B cell (primary cell): ENCODE measurements around the gene LRP2. TPM values are rescaled to one million over a fixed set of nuclear protein-coding genes. Genes with fewer than 3 reads are reported as not detected.

Experiments
- ATAC-seq: fragments of 200-7000 bp; cut with Tn5 transposase; one replicate; pipeline ENCODE4 v1.10.0; 2021; ENCODE audit warnings: low read depth, mild to moderate bottlenecking, moderate number of reproducible peaks, moderate library complexity
- CTCF ChIA-PET: fragments of 350-600 bp; sonication (Branson Sonifier 250); formaldehyde crosslinking; loops from one replicate; lab custom pipeline; 2021; ENCODE audit warnings: antibody characterized with exemption, inconsistent platforms; lab: Charles Lee
- POLR2A ChIA-PET: fragments of 350-600 bp; sonication (Branson Sonifier 250); formaldehyde crosslinking; loops from one replicate; lab custom pipeline; 2021; ENCODE audit warnings: antibody characterized with exemption; lab: Charles Lee
- DNase-seq: peaks from one replicate; pipeline ENCODE4 v3.0.0; 2013
- H2AFZ ChIP-seq: 2 replicates; pipeline ENCODE4 v1.6.1; 2012; ENCODE audit warnings: mild to moderate bottlenecking, low read depth, low read length; ENCODE audit not compliant: insufficient read depth, poor library complexity, severe bottlenecking
- H3K27ac ChIP-seq, 2 donors: 1 replicate in 1 of 2; 2 replicates in 1 of 2; pipeline ENCODE4 v1.5.1; 2012 to 2013; ENCODE audit warnings: low read length in 2 of 2, mild to moderate bottlenecking in 2 of 2, moderate library complexity in 1 of 2
- H3K27me3 ChIP-seq, 4 experiments: fragments of 200-600 bp in 1 of 4; sonication (generic) in 1 of 4; replicated peaks in 1 of 4; 1 replicate in 2 of 4; 2 replicates in 2 of 4; pipeline versions ENCODE4 v1.6.1 to v1.7.0; 2013 to 2016; ENCODE audit warnings: low read length in 3 of 4, mild to moderate bottlenecking in 2 of 4, mixed read lengths in 1 of 4, moderate library complexity in 1 of 4; ENCODE audit not compliant: insufficient read depth in 4 of 4, control insufficient read depth in 3 of 4; ENCODE audit errors: control extremely low read depth in 1 of 4
- H3K36me3 ChIP-seq, 2 experiments: replicated peaks in 1 of 2; 1 replicate in 1 of 2; 2 replicates in 1 of 2; pipeline versions ENCODE4 v1.6.1 to v1.7.1; 2013; ENCODE audit warnings: low read length in 1 of 2; ENCODE audit not compliant: insufficient read depth in 2 of 2, control insufficient read depth in 1 of 2; ENCODE audit errors: control extremely low read depth in 1 of 2, extremely low read depth in 1 of 2
- H3K4me1 ChIP-seq, 2 donors: fragments of 200-600 bp in 1 of 2; sonication (generic) in 1 of 2; 1 replicate in 1 of 2; 2 replicates in 1 of 2; pipeline versions ENCODE4 v1.5.1 to v1.6.1; 2013 to 2017; ENCODE audit warnings: low read length in 2 of 2; ENCODE audit not compliant: control insufficient read depth in 2 of 2, insufficient read depth in 2 of 2
- H3K4me2 ChIP-seq: replicated peaks from 2 replicates; pipeline ENCODE3; 2012; ENCODE audit warnings: mild to moderate bottlenecking, low read depth, low read length; ENCODE audit not compliant: poor library complexity, severe bottlenecking
- H3K4me3 ChIP-seq, 5 experiments: fragments of 200-600 bp in 1 of 5; sonication (generic) in 1 of 5; 1 replicate in 3 of 5; 2 replicates in 2 of 5; pipeline versions ENCODE4 v1.5.1 to v1.7.0; 2011 to 2016; ENCODE audit warnings: low read length in 4 of 5, mild to moderate bottlenecking in 4 of 5, low read depth in 2 of 5, control low read depth in 1 of 5, moderate library complexity in 1 of 5; ENCODE audit not compliant: insufficient read depth in 1 of 5; ENCODE audit errors: control extremely low read depth in 1 of 5, extremely low read depth in 1 of 5
- H3K79me2 ChIP-seq: fragments of 200-600 bp; sonication (generic); one replicate; pipeline ENCODE4 v1.6.0; 2016; ENCODE audit warnings: low read length; ENCODE audit not compliant: control insufficient read depth, insufficient read depth
- H3K9ac ChIP-seq: fragments of 200-600 bp; sonication (generic); 2 replicates; pipeline ENCODE4 v1.6.1; 2017; ENCODE audit warnings: mild to moderate bottlenecking, low read length, moderate library complexity
- H3K9me3 ChIP-seq, 3 donors: one replicate each; pipeline versions ENCODE4 v1.6.1 to v1.7.1; 2013; ENCODE audit warnings: low read length in 2 of 3; ENCODE audit not compliant: control insufficient read depth in 2 of 3, insufficient read depth in 1 of 3; ENCODE audit errors: control extremely low read depth in 1 of 3
- H4K20me1 ChIP-seq: 2 replicates; pipeline ENCODE4 v1.6.0; 2012; ENCODE audit warnings: mild to moderate bottlenecking, low read length; ENCODE audit not compliant: insufficient read depth, control insufficient read depth, poor library complexity, severe bottlenecking
- H3K27ac Mint-ChIP-seq: one replicate; pipeline ENCODE4 v1.8.0; 2021; ENCODE audit warnings: mixed read lengths
- H3K27me3 Mint-ChIP-seq: one replicate; pipeline ENCODE4 v1.8.0; 2021; ENCODE audit warnings: mixed read lengths
- H3K4me1 Mint-ChIP-seq: one replicate; pipeline ENCODE4 v1.8.0; 2021; ENCODE audit warnings: mixed read lengths
- H3K4me3 Mint-ChIP-seq: one replicate; pipeline ENCODE4 v1.8.0; 2021; ENCODE audit warnings: mixed read lengths
- H3K9me3 Mint-ChIP-seq: one replicate; pipeline ENCODE4 v1.8.0; 2022; ENCODE audit warnings: mixed read lengths; ENCODE audit not compliant: insufficient read depth
- CTCF ChIP-seq: fragments of 200-600 bp; IDR thresholded peaks from one replicate; pipeline ENCODE4 v1.8.0; 2022; ENCODE audit warnings: antibody characterized with exemption, mild to moderate bottlenecking
- EZH2 ChIP-seq: IDR thresholded peaks from 2 replicates; pipeline ENCODE4 v1.6.1; 2012; ENCODE audit warnings: borderline replicate concordance, low read depth, mild to moderate bottlenecking, moderate library complexity, low read length; ENCODE audit not compliant: insufficient read depth, poor library complexity, severe bottlenecking
- WGBS: methylation state at CpG from one replicate; pipeline ENCODE4 v1.1.5; 2013; ENCODE audit warnings: missing lambda C conversion rate; ENCODE audit not compliant: insufficient coverage; 5-methylcytosine and 5-hydroxymethylcytosine counted together
- intact Hi-C: fragments of 100-400 bp; cut with micrococcal nuclease; formaldehyde crosslinking; loops from one replicate; pipeline ENCODE4 v1.10.0; 2022
- polyA plus RNA-seq: library from polyadenylated mRNA; depleted of rRNA; stranded (reverse); fragments of >200 nt; gene quantifications from 2 replicates; pipeline ENCODE4 v1.2.3, GENCODE V29; 2012
- total RNA-seq, 2 donors: library from RNA; stranded (reverse); fragments of 120-200 nt in 1 of 2; gene quantifications; 1 replicate in 1 of 2; 2 replicates in 1 of 2; pipeline versions ENCODE4 v1.2.3 to v1.2.4, GENCODE V29; 2013 to 2022

Gene LRP2
- total and polyA plus RNA-seq, 2 donors (not counting 1 experiment from before 2014, with no cell fraction given), result not detected

GRCh38 chr2:169165791-169166190 is 196.5 kb downstream of the LRP2 start:
- Histone ChIP-seq H2AFZ (no peak overlapping the region), H3K9me3 (no peaks in the 10 kb centered on the region), H3K36me3 (no peaks in the 10 kb centered on the region), H4K20me1 (no peaks in the 10 kb centered on the region), H3K27ac (no peak overlapping the region), H3K4me1 (no peaks in the 10 kb centered on the region), H3K4me2 (no peak overlapping the region), H3K79me2 (no peaks in the 10 kb centered on the region), H3K27me3 (peaks cover 0 to 4% (median under 1%) of the 10 kb centered on the region in 4 experiments), H3K4me3 (no peak overlapping the region), H3K9ac (no peak overlapping the region)
- Mint-ChIP-seq H3K9me3 (no peaks in the 10 kb centered on the region), H3K4me1 (no peaks in the 10 kb centered on the region), H3K27ac (no peak overlapping the region), H3K4me3 (no peak overlapping the region), H3K27me3 (peaks cover 17% of the 10 kb centered on the region)
- no CpG with 5 or more reads among the region's 3 CpGs for WGBS
- intact Hi-C loops, result no loop called here
- DNase-seq (no peak), ATAC-seq (no peak)
- TF ChIP-seq EZH2 (no peak), CTCF (no peak)
- ChIA-PET POLR2A (no interaction called here), CTCF (no interaction called here)

GRCh38 chr2:169164311-169164710 is 198.0 kb downstream of the LRP2 start:
- POLR2A ChIA-PET, result no interaction called here
- no peak overlapping the region for H3K27ac ChIP-seq

More at GRCh38 chr2:169164311-169164710, 198.0 kb downstream of the LRP2 start:
- Mint-ChIP-seq H3K27ac (no peak overlapping the region), H3K4me3 (no peak overlapping the region), H3K27me3 (peaks cover 20% of the 10 kb centered on the region), H3K9me3 (no peaks in the 10 kb centered on the region), H3K4me1 (no peaks in the 10 kb centered on the region)
- 13% methylated on average over 1 of the region's 2 CpGs for WGBS
- Histone ChIP-seq H3K4me3 (no peak overlapping the region), H4K20me1 (no peaks in the 10 kb centered on the region), H3K4me1 (no peaks in the 10 kb centered on the region), H2AFZ (no peak overlapping the region), H3K27me3 (peaks cover 0 to 4% (median 0%) of the 10 kb centered on the region in 4 experiments), H3K79me2 (no peaks in the 10 kb centered on the region), H3K4me2 (no peak overlapping the region), H3K9ac (no peak overlapping the region), H3K36me3 (no peaks in the 10 kb centered on the region), H3K9me3 (no peaks in the 10 kb centered on the region)
- CTCF ChIA-PET, result no interaction called here
- DNase-seq (no peak), ATAC-seq (no peak)
- intact Hi-C loops, result no loop called here
- no peak for TF ChIP-seq EZH2
- TF ChIP-seq CTCF, result no peak
